ENCODE measurements around the gene CTDSPL.
A peak's percentile ranks its signal among the peaks of the same experiment; 100 is the strongest.

The CTDSPL gene, protein sequence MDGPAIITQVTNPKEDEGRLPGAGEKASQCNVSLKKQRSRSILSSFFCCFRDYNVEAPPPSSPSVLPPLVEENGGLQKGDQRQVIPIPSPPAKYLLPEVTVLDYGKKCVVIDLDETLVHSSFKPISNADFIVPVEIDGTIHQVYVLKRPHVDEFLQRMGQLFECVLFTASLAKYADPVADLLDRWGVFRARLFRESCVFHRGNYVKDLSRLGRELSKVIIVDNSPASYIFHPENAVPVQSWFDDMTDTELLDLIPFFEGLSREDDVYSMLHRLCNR

DNA sequence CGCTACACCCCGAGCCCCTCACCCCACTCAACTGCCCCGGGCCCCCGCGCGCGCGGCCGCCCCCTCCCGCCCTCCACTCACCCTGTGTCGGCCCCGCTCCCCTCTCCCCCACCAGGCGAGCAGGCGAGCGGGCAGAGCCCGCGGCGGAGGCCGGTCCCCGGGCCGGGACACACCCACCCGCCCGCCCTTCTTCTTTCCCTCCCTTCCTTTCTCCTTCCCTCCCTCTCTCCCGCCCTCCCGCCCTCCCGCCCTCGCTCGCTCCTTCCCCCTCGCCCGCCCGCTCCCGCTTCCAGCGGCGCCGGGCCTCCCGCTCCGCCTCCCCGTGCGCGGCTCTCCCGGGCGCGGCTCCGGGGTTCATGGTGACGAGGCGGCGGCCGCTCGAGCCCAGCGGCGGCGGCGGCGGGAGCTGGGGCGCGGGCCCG lies at the start of gene CTDSPL:
CTDSPL (plus strand) TSS at position 261 of the 422 bp plus-strand sequence. CDS start 320 bp downstream, outside the sequence.
- Histone ChIP-seq H2AFZ (ENCODE audit: low read depth, low read length) (peak within 1 kb of the TSS; percentile 95), H3K4me2 (ENCODE audit: insufficient read depth, low read length) (peak within 1 kb of the TSS; percentile 100), H3K9ac (ENCODE audit: low read depth, low read length) (peak within 1 kb of the TSS; percentile 93), H3K27ac (ENCODE audit: low read length) (peak within 1 kb of the TSS; percentile 90), H3K36me3 (ENCODE audit: insufficient read depth, low read length) (no peaks in the 10 kb centered on the region; the same call in 1 of the 2 replicates), H3K27me3 (ENCODE audit: insufficient read depth, low read length, poor library complexity) (no peaks in the 10 kb centered on the region), H3K4me3 (ENCODE audit: low read depth in 1 of 2, low read length in 2 of 2) (peak within 1 kb of the TSS; percentile 45 to 98; a peak in 3 of 4 replicates), H3K4me1 (ENCODE audit: insufficient read depth, low read length) (peaks cover 40% of the 10 kb centered on the region), H3K9me3 (ENCODE audit: insufficient read depth, low read length, severe bottlenecking) (no peaks in the 10 kb centered on the region), H4K20me1 (ENCODE audit: insufficient read depth, low read length) (peaks cover 31% of the 10 kb centered on the region; the same call in 1 of the 2 replicates), H3K79me2 (ENCODE audit: insufficient read depth, low read length) (peaks cover 63% of the 10 kb centered on the region)
- ATAC-seq (ENCODE audit: insufficient read depth, low read depth) (peak; percentile 31), DNase-seq (peak; percentile 59)
- TF ChIP-seq, protein P1, sequence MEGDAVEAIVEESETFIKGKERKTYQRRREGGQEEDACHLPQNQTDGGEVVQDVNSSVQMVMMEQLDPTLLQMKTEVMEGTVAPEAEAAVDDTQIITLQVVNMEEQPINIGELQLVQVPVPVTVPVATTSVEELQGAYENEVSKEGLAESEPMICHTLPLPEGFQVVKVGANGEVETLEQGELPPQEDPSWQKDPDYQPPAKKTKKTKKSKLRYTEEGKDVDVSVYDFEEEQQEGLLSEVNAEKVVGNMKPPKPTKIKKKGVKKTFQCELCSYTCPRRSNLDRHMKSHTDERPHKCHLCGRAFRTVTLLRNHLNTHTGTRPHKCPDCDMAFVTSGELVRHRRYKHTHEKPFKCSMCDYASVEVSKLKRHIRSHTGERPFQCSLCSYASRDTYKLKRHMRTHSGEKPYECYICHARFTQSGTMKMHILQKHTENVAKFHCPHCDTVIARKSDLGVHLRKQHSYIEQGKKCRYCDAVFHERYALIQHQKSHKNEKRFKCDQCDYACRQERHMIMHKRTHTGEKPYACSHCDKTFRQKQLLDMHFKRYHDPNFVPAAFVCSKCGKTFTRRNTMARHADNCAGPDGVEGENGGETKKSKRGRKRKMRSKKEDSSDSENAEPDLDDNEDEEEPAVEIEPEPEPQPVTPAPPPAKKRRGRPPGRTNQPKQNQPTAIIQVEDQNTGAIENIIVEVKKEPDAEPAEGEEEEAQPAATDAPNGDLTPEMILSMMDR (IDR thresholded peaks at IDR 0.05; ENCODE audit: borderline replicate concordance, extremely low read depth, low read length, poor library complexity, severe bottlenecking), result no peak
- TF ChIP-seq EZH2 (IDR thresholded peaks at IDR 0.05; ENCODE audit: borderline replicate concordance, low read depth, low read length, severe bottlenecking), result no peak

DNA sequence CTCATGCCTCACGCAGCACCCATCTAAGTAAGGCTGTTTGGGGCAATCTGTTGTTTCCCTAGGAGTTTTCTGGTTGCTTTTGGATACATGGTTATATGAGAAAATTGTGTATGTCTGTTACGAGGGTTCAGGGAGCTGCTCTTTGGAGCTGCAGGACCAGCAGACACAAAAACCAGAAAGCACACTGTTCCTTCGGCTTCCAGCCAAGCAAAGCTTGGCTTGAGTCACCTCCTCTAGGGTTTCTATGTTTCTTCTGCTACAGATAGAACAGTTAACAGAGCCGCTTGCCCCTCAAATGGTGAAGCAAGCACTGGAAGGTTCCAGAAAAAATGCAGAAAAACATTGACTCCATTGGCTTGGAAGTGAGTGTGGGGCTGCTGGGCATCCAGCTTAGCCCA lies 49.2 kb upstream of the CTDSPL start:
- H3K36me3 ChIP-seq (ENCODE audit: insufficient read depth, low read length), result no peaks in the 10 kb centered on the region
- H3K9ac ChIP-seq (ENCODE audit: low read depth, low read length), result no peak overlapping the region
- no peaks in the 10 kb centered on the region for H4K20me1 ChIP-seq (ENCODE audit: insufficient read depth, low read length)
- TF ChIP-seq EZH2 (IDR thresholded peaks at IDR 0.05; ENCODE audit: borderline replicate concordance, low read depth, low read length, severe bottlenecking), result no peak
- TF ChIP-seq, protein P1 (IDR thresholded peaks at IDR 0.05; ENCODE audit: borderline replicate concordance, extremely low read depth, low read length, poor library complexity, severe bottlenecking), result no peak
- H3K9me3 ChIP-seq (ENCODE audit: insufficient read depth, low read length, severe bottlenecking), result no peaks in the 10 kb centered on the region
- no peak overlapping the region for H2AFZ ChIP-seq (ENCODE audit: low read depth, low read length)
- DNase-seq, result no peak
- no peaks in the 10 kb centered on the region for H3K27me3 ChIP-seq (ENCODE audit: insufficient read depth, low read length, poor library complexity)
- H3K27ac ChIP-seq (ENCODE audit: low read length), result no peak overlapping the region
- no peak overlapping the region for H3K4me3 ChIP-seq (ENCODE audit: low read depth in 1 of 2, low read length in 2 of 2)
- H3K4me1 ChIP-seq (ENCODE audit: insufficient read depth, low read length), result no peaks in the 10 kb centered on the region
- H3K79me2 ChIP-seq (ENCODE audit: insufficient read depth, low read length), result no peaks in the 10 kb centered on the region
- no peak for ATAC-seq (ENCODE audit: insufficient read depth, low read depth)
- H3K4me2 ChIP-seq (ENCODE audit: insufficient read depth, low read length), result no peak overlapping the region

DNA sequence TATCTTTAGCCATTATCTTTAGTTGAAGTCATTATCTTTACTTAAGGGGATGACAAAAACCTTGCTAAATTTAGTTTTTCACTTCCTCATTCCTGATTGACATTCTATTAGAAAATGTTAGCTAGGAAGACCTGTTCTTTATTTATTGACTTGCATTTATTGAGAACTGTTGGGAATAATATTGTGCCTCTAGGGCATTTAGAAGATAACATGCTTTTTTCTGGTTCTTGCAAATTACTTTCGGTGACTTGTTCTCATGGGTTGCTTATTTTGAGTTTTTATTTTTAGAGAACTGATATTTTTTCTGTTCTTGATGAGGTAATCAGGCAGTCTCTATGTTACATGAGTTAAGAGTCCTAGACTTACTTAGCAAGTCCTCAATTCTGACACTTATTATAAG lies 48.3 kb upstream of the CTDSPL start:
- H2AFZ ChIP-seq (ENCODE audit: low read depth, low read length), result no peak overlapping the region
- H3K4me2 ChIP-seq (ENCODE audit: insufficient read depth, low read length), result no peak overlapping the region
- no peaks in the 10 kb centered on the region for H3K4me1 ChIP-seq (ENCODE audit: insufficient read depth, low read length)
- no peak overlapping the region for H3K9ac ChIP-seq (ENCODE audit: low read depth, low read length)
- no peaks in the 10 kb centered on the region for H3K36me3 ChIP-seq (ENCODE audit: insufficient read depth, low read length)
- no peak for DNase-seq
- H3K27me3 ChIP-seq (ENCODE audit: insufficient read depth, low read length, poor library complexity), result no peaks in the 10 kb centered on the region
- TF ChIP-seq, protein P1 (IDR thresholded peaks at IDR 0.05; ENCODE audit: borderline replicate concordance, extremely low read depth, low read length, poor library complexity, severe bottlenecking), result no peak
- no peak for TF ChIP-seq EZH2 (IDR thresholded peaks at IDR 0.05; ENCODE audit: borderline replicate concordance, low read depth, low read length, severe bottlenecking)
- H4K20me1 ChIP-seq (ENCODE audit: insufficient read depth, low read length), result no peaks in the 10 kb centered on the region
- no peak overlapping the region for H3K27ac ChIP-seq (ENCODE audit: low read length)
- no peak overlapping the region for H3K4me3 ChIP-seq (ENCODE audit: low read depth in 1 of 2, low read length in 2 of 2)
- H3K9me3 ChIP-seq (ENCODE audit: insufficient read depth, low read length, severe bottlenecking), result no peaks in the 10 kb centered on the region
- no peak for ATAC-seq (ENCODE audit: insufficient read depth, low read depth)
- H3K79me2 ChIP-seq (ENCODE audit: insufficient read depth, low read length), result no peaks in the 10 kb centered on the region
